Fibroblast of mammary gland (primary cell): ENCODE data around the gene GRIP1.

Experiments used
- DNase-seq: peaks from one replicate; pipeline ENCODE4 v3.0.0-alpha.2; 2010; ENCODE audit warnings: low read depth
- H3K4me3 ChIP-seq: 2 replicates; pipeline ENCODE4 v1.5.1; 2011; ENCODE audit warnings: low read depth, mild to moderate bottlenecking, low read length, moderate library complexity; ENCODE audit not compliant: control insufficient read depth
- CTCF ChIP-seq: conservative IDR thresholded peaks from 2 replicates; pipeline ENCODE4 v1.5.1; 2011; ENCODE audit warnings: low read depth, low read length, inconsistent platforms; ENCODE audit not compliant: control insufficient read depth, insufficient read depth

The GRIP1 gene

GRCh38 chr12:66627270-66627987 lies 51.4 kb downstream of the GRIP1 start:
- no peak overlapping the region for H3K4me3 ChIP-seq
- no peak for TF ChIP-seq CTCF
- peak; percentile 7 for DNase-seq

DNA sequence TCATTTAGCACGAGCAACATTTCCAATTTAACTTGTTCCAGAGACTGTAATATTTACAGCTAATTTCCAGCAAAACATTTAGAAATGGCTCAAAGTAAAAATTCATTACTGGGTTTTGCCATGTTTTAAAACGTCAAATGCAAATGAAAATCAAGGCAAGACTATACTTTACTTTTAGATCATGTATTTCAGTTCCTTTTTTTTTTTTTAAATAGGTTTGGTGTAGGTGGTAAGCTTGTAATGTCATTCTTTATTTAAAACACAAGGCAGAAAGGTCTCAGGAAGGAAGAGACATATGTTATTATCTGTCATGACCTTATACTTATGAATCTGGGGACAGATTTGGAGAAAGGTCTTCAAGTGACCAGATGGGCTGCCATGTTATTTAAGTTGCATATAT lies 54.1 kb downstream of the GRIP1 start:
- no peak for TF ChIP-seq CTCF
- H3K4me3 ChIP-seq, result no peak overlapping the region
- DNase-seq, result no peak

DNA sequence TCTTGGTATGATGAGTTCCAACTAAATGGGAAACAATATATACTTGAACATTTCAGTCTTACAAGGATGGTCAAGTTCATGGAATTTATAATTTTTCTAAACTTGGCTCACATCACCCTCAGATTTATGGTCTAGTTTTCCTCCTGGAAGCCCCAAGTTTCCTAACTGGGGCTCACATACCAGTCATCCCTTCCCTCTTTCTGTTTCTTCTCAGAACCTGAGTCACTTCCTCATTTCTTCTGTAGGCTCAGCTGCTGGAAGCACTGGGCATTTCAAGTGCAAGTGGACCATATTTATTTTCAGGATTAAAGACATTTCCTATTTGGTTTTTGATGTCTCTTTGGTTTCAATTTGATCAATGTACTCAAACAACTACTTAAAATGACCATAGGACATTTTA lies 55.4 kb downstream of the GRIP1 start:
- H3K4me3 ChIP-seq, result no peak overlapping the region
- no peak for TF ChIP-seq CTCF
- DNase-seq, result peak; percentile 21

GRCh38 chr12:66620688-66621087 lies 58.2 kb downstream of the GRIP1 start:
- DNase-seq, result no peak
- no peak for TF ChIP-seq CTCF

DNA sequence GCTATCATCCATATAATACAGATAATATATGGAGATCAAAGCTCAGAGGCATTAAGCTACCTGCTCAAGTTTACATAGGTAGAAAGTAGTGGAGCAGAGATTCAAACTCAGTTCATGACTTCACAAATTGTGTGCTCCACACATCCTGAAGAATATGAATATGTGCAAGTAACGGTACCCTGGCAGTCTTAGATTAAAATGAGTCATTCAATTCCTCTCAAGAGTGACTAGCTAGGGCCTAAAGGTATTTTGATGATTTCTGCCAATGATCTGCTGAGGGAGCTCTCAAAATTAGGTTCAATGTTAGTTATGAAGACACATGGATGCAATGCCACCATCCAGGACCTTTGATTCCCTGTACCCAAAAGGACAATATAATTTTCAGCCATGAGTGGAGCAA lies 58.9 kb downstream of the GRIP1 start:
- no peak for TF ChIP-seq CTCF
- no peak overlapping the region for H3K4me3 ChIP-seq
- DNase-seq, result peak; percentile 7

More at GRCh38 chr12:66620688-66621087, 58.2 kb downstream of the GRIP1 start:
- no peak overlapping the region for H3K4me3 ChIP-seq

DNA sequence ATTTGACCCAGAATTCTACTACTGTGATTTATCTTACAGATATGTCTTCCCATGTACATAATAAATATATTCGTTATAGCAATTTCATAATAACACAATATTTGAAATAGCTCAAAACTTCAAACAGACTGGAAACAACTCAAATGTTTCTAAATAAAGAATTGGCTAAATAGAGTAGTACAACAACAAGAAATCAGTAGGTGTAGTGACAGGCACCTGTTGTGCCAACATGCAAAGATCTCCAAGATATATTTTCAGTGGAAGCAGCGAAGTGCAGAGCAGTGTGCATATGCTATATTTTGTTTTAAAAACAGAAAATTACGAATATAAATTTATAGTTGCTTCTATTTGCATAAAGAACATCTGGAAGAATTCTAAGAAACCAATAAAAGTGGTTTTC lies 60.9 kb downstream of the GRIP1 start:
- DNase-seq, result no peak
- no peak for TF ChIP-seq CTCF
- no peak overlapping the region for H3K4me3 ChIP-seq
